Activated T-helper 2 cell treated with anti-CD3 and anti-CD28 coated beads, Interferon-gamma antibody, Interleukin-2, Interleukin-4, amounts not matched to agents 10 μg/mL and 5 μg/mL and 100 μg/mL, durations not matched to agents 14 hours and 24 hours and 36 hours (primary cell): ENCODE measurements around the gene KIF16B. TPM values are rescaled to one million over a fixed set of nuclear protein-coding genes. Genes with fewer than 3 reads are reported as not detected.

ENCODE experiments used
- DNase-seq: peaks from one replicate; pipeline ENCODE4 v3.0.0; 2021; ENCODE audit warnings: low spot score
- H3K27ac Mint-ChIP-seq: one replicate; pipeline ENCODE4 v1.8.0; 2021; ENCODE audit warnings: mixed read lengths
- H3K27me3 Mint-ChIP-seq: one replicate; pipeline ENCODE4 v1.8.0; 2021; ENCODE audit warnings: low read depth, mixed read lengths
- H3K36me3 Mint-ChIP-seq: one replicate; pipeline ENCODE4 v1.8.0; 2021; ENCODE audit warnings: low read depth, mixed read lengths
- H3K4me1 Mint-ChIP-seq: one replicate; pipeline ENCODE4 v1.8.0; 2021; ENCODE audit warnings: low read depth, mixed read lengths
- H3K4me3 Mint-ChIP-seq: one replicate; pipeline ENCODE4 v1.8.0; 2021; ENCODE audit warnings: low read depth, mild to moderate bottlenecking, moderate library complexity, mixed read lengths
- H3K9me3 Mint-ChIP-seq: one replicate; pipeline ENCODE4 v1.8.0; 2021; ENCODE audit warnings: mixed read lengths
- intact Hi-C: fragments of 100-400 bp; cut with micrococcal nuclease; formaldehyde crosslinking; loops from one replicate; pipeline ENCODE4 v1.15.1; 2023
- total RNA-seq: library from RNA; stranded (reverse); gene quantifications from 2 replicates; pipeline ENCODE4 v1.2.3, GENCODE V29; 2022

The KIF16B gene
- total RNA-seq, 1 donor from 2014 or later, result 6.8 TPM

- Mint-ChIP-seq H3K4me3 (no peak overlapping the region), H3K36me3 (no peaks in the 10 kb centered on the region), H3K9me3 (no peaks in the 10 kb centered on the region), H3K4me1 (no peaks in the 10 kb centered on the region), H3K27ac (no peak overlapping the region), H3K27me3 (no peaks in the 10 kb centered on the region)
- no peak for DNase-seq
- intact Hi-C loops, result no loop called here
Measured at GRCh38 chr20:16415071-16416053, 157.9 kb downstream of the KIF16B start.

- DNase-seq, result no peak
- Mint-ChIP-seq H3K4me3 (no peak overlapping the region), H3K27ac (no peak overlapping the region), H3K27me3 (no peaks in the 10 kb centered on the region), H3K4me1 (no peaks in the 10 kb centered on the region), H3K36me3 (no peaks in the 10 kb centered on the region), H3K9me3 (no peaks in the 10 kb centered on the region)
- intact Hi-C loops, result no loop called here
Measured at GRCh38 chr20:16412906-16413305, 160.3 kb downstream of the KIF16B start.

GRCh38 chr20:16411361-16411760 is 161.9 kb downstream of the KIF16B start:
- no peaks in the 10 kb centered on the region for H3K9me3 Mint-ChIP-seq
- H3K4me1 Mint-ChIP-seq, result no peaks in the 10 kb centered on the region
- no peaks in the 10 kb centered on the region for H3K27me3 Mint-ChIP-seq
- H3K36me3 Mint-ChIP-seq, result no peaks in the 10 kb centered on the region
- intact Hi-C loops, result no loop called here
- no peak for DNase-seq
- no peak overlapping the region for H3K27ac Mint-ChIP-seq
- H3K4me3 Mint-ChIP-seq, result no peak overlapping the region

- no peak for DNase-seq
- intact Hi-C loops, result no loop called here
- no peak overlapping the region for H3K27ac Mint-ChIP-seq
- H3K36me3 Mint-ChIP-seq, result no peaks in the 10 kb centered on the region
- H3K4me1 Mint-ChIP-seq, result no peaks in the 10 kb centered on the region
- H3K4me3 Mint-ChIP-seq, result no peak overlapping the region
- H3K27me3 Mint-ChIP-seq, result no peaks in the 10 kb centered on the region
- no peaks in the 10 kb centered on the region for H3K9me3 Mint-ChIP-seq
Measured at GRCh38 chr20:16410626-16411025, 162.6 kb downstream of the KIF16B start.

GRCh38 chr20:16408981-16409380 is 164.3 kb downstream of the KIF16B start:
- Mint-ChIP-seq H3K27ac (no peak overlapping the region), H3K36me3 (no peaks in the 10 kb centered on the region), H3K4me3 (no peak overlapping the region), H3K9me3 (no peaks in the 10 kb centered on the region), H3K27me3 (no peaks in the 10 kb centered on the region), H3K4me1 (no peaks in the 10 kb centered on the region)
- intact Hi-C loops, result no loop called here
- DNase-seq, result no peak

GRCh38 chr20:16407251-16408067 is 165.8 kb downstream of the KIF16B start:
- Mint-ChIP-seq H3K27me3 (no peaks in the 10 kb centered on the region), H3K9me3 (no peaks in the 10 kb centered on the region), H3K27ac (no peak overlapping the region), H3K36me3 (no peaks in the 10 kb centered on the region), H3K4me1 (no peaks in the 10 kb centered on the region), H3K4me3 (no peak overlapping the region)
- intact Hi-C loops, result no loop called here
- no peak for DNase-seq

- no peaks in the 10 kb centered on the region for H3K9me3 Mint-ChIP-seq
- intact Hi-C loops, result no loop called here
- H3K27ac Mint-ChIP-seq, result no peak overlapping the region
Measured at GRCh38 chr20:16405254-16405653, 168.0 kb downstream of the KIF16B start.

GRCh38 chr20:16404640-16405039 is 168.6 kb downstream of the KIF16B start:
- H3K36me3 Mint-ChIP-seq, result no peaks in the 10 kb centered on the region
- H3K4me3 Mint-ChIP-seq, result no peak overlapping the region
- intact Hi-C loops, result no loop called here
- H3K9me3 Mint-ChIP-seq, result no peaks in the 10 kb centered on the region
- no peak for DNase-seq
- no peaks in the 10 kb centered on the region for H3K4me1 Mint-ChIP-seq
- H3K27me3 Mint-ChIP-seq, result no peaks in the 10 kb centered on the region
- no peak overlapping the region for H3K27ac Mint-ChIP-seq

More at GRCh38 chr20:16405254-16405653, 168.0 kb downstream of the KIF16B start:
- DNase-seq, result no peak
- Mint-ChIP-seq H3K27me3 (no peaks in the 10 kb centered on the region), H3K4me1 (no peaks in the 10 kb centered on the region), H3K36me3 (no peaks in the 10 kb centered on the region), H3K4me3 (no peak overlapping the region)

- DNase-seq, result no peak
- intact Hi-C loops, result no loop called here
- H3K27ac Mint-ChIP-seq, result no peak overlapping the region
- no peaks in the 10 kb centered on the region for H3K36me3 Mint-ChIP-seq
- no peaks in the 10 kb centered on the region for H3K27me3 Mint-ChIP-seq
- no peak overlapping the region for H3K4me3 Mint-ChIP-seq
- no peaks in the 10 kb centered on the region for H3K9me3 Mint-ChIP-seq
- no peaks in the 10 kb centered on the region for H3K4me1 Mint-ChIP-seq
Measured at GRCh38 chr20:16404171-16404570, 169.1 kb downstream of the KIF16B start.

- Mint-ChIP-seq H3K4me1 (no peaks in the 10 kb centered on the region), H3K9me3 (no peaks in the 10 kb centered on the region), H3K36me3 (no peaks in the 10 kb centered on the region), H3K27ac (no peak overlapping the region), H3K4me3 (no peak overlapping the region), H3K27me3 (no peaks in the 10 kb centered on the region)
- no peak for DNase-seq
- intact Hi-C loops, result no loop called here
Measured at GRCh38 chr20:16400234-16400633, 173.0 kb downstream of the KIF16B start.

GRCh38 chr20:16399801-16400200 is 173.4 kb downstream of the KIF16B start:
- no peaks in the 10 kb centered on the region for H3K4me1 Mint-ChIP-seq
- no peak for DNase-seq
- H3K4me3 Mint-ChIP-seq, result no peak overlapping the region
- H3K9me3 Mint-ChIP-seq, result no peaks in the 10 kb centered on the region
- H3K27me3 Mint-ChIP-seq, result no peaks in the 10 kb centered on the region
- intact Hi-C loops, result no loop called here
- H3K36me3 Mint-ChIP-seq, result no peaks in the 10 kb centered on the region
- H3K27ac Mint-ChIP-seq, result no peak overlapping the region

GRCh38 chr20:16397086-16397485 is 176.2 kb downstream of the KIF16B start:
- DNase-seq, result no peak
- Mint-ChIP-seq H3K9me3 (no peaks in the 10 kb centered on the region), H3K27me3 (no peaks in the 10 kb centered on the region), H3K4me1 (no peaks in the 10 kb centered on the region), H3K36me3 (no peaks in the 10 kb centered on the region), H3K4me3 (no peak overlapping the region), H3K27ac (no peak overlapping the region)
- intact Hi-C loops, result no loop called here

- H3K4me1 Mint-ChIP-seq, result no peaks in the 10 kb centered on the region
- intact Hi-C loops, result no loop called here
- DNase-seq, result no peak
- H3K27ac Mint-ChIP-seq, result no peak overlapping the region
- no peaks in the 10 kb centered on the region for H3K36me3 Mint-ChIP-seq
- H3K4me3 Mint-ChIP-seq, result no peak overlapping the region
- H3K9me3 Mint-ChIP-seq, result no peaks in the 10 kb centered on the region
- H3K27me3 Mint-ChIP-seq, result no peaks in the 10 kb centered on the region
Measured at GRCh38 chr20:16395366-16395765, 177.9 kb downstream of the KIF16B start.
